ENCODE data around the gene RNF135. TPM values are rescaled to one million over a fixed set of nuclear protein-coding genes. Genes with fewer than 3 reads are reported as not detected.

RNF135 gene
- polyA plus RNA-seq, 1 donor (not counting 4 experiments of a cell fraction or from before 2014, with no cell fraction given), result 13.6 TPM

GRCh38 chr17:30957741-30958140 is 13.1 kb upstream of the RNF135 start:
- no peaks in the 10 kb centered on the region for H3K79me2 ChIP-seq (ENCODE audit: control insufficient read depth, insufficient read depth, low read length)
- dilution Hi-C loops (cut with MboI; ENCODE audit: extremely low pct_ligation_motif_present, low sequenced_read_pairs), result no loop called here
- H3K9ac ChIP-seq (ENCODE audit: control insufficient read depth, extremely low read depth, insufficient read depth, low read length), result no peak overlapping the region
- TF ChIP-seq CTCF (optimal IDR thresholded peaks at IDR 0.05 in 1 of 3, IDR thresholded peaks at IDR 0.05 in 1 of 3, conservative IDR thresholded peaks at IDR 0.05 in 1 of 3; ENCODE audit: extremely low read depth in 1 of 3, insufficient read depth in 2 of 3, low read length in 3 of 3) (no peak), EZH2 (IDR thresholded peaks at IDR 0.05; ENCODE audit: low read length) (no peak)
- no peak overlapping the region for H3K27ac ChIP-seq (ENCODE audit: control insufficient read depth, insufficient read depth, low read length)
- H3K4me3 ChIP-seq (ENCODE audit: control insufficient read depth in 2 of 3, extremely low read depth in 1 of 3, insufficient read depth in 2 of 3, low read depth in 1 of 3, low read length in 3 of 3), result no peak overlapping the region
- FAIRE-seq, result no peak
- no peak overlapping the region for H3K4me2 ChIP-seq (ENCODE audit: control insufficient read depth, extremely low read depth, insufficient read depth, low read depth, low read length)
- no peak overlapping the region for H2AFZ ChIP-seq (ENCODE audit: control insufficient read depth, low read length)
- no peaks in the 10 kb centered on the region for H3K9me3 ChIP-seq (ENCODE audit: control insufficient read depth, low read depth, low read length)
- H3K9me1 ChIP-seq (ENCODE audit: control insufficient read depth, extremely low read depth, insufficient read depth, low read length), result no peaks in the 10 kb centered on the region
- H4K20me1 ChIP-seq (ENCODE audit: control insufficient read depth, extremely low read depth, insufficient read depth, low read length), result no peaks in the 10 kb centered on the region
- peaks cover 3% of the 10 kb centered on the region for H3K27me3 ChIP-seq (ENCODE audit: control insufficient read depth, extremely low read depth, insufficient read depth, low read length)
- no peaks in the 10 kb centered on the region for H3K36me3 ChIP-seq (ENCODE audit: control insufficient read depth in 2 of 2, extremely low read depth in 1 of 2, insufficient read depth in 2 of 2, low read length in 2 of 2)
- H3K4me1 ChIP-seq (ENCODE audit: control insufficient read depth, extremely low read depth, insufficient read depth, low read length), result no peaks in the 10 kb centered on the region
- no peak for DNase-seq (ENCODE audit: low read depth, low spot score)

GRCh38 chr17:30958187-30958586 is 12.7 kb upstream of the RNF135 start:
- H4K20me1 ChIP-seq (ENCODE audit: control insufficient read depth, extremely low read depth, insufficient read depth, low read length), result no peaks in the 10 kb centered on the region
- H3K4me1 ChIP-seq (ENCODE audit: control insufficient read depth, extremely low read depth, insufficient read depth, low read length), result no peaks in the 10 kb centered on the region
- no peaks in the 10 kb centered on the region for H3K79me2 ChIP-seq (ENCODE audit: control insufficient read depth, insufficient read depth, low read length)
- H3K27ac ChIP-seq (ENCODE audit: control insufficient read depth, insufficient read depth, low read length), result no peak overlapping the region
- H3K9ac ChIP-seq (ENCODE audit: control insufficient read depth, extremely low read depth, insufficient read depth, low read length), result no peak overlapping the region
- H3K4me2 ChIP-seq (ENCODE audit: control insufficient read depth, extremely low read depth, insufficient read depth, low read depth, low read length), result no peak overlapping the region
- H3K4me3 ChIP-seq (ENCODE audit: control insufficient read depth in 2 of 3, extremely low read depth in 1 of 3, insufficient read depth in 2 of 3, low read depth in 1 of 3, low read length in 3 of 3), result no peak overlapping the region
- H3K36me3 ChIP-seq (ENCODE audit: control insufficient read depth in 2 of 2, extremely low read depth in 1 of 2, insufficient read depth in 2 of 2, low read length in 2 of 2), result no peaks in the 10 kb centered on the region
- H2AFZ ChIP-seq (ENCODE audit: control insufficient read depth, low read length), result no peak overlapping the region
- no peak for TF ChIP-seq CTCF (optimal IDR thresholded peaks at IDR 0.05 in 1 of 3, IDR thresholded peaks at IDR 0.05 in 1 of 3, conservative IDR thresholded peaks at IDR 0.05 in 1 of 3; ENCODE audit: extremely low read depth in 1 of 3, insufficient read depth in 2 of 3, low read length in 3 of 3)
- TF ChIP-seq EZH2 (IDR thresholded peaks at IDR 0.05; ENCODE audit: low read length), result no peak
- peaks cover 3% of the 10 kb centered on the region for H3K27me3 ChIP-seq (ENCODE audit: control insufficient read depth, extremely low read depth, insufficient read depth, low read length)
- dilution Hi-C loops (cut with MboI; ENCODE audit: extremely low pct_ligation_motif_present, low sequenced_read_pairs), result no loop called here
- H3K9me3 ChIP-seq (ENCODE audit: control insufficient read depth, low read depth, low read length), result no peaks in the 10 kb centered on the region
- H3K9me1 ChIP-seq (ENCODE audit: control insufficient read depth, extremely low read depth, insufficient read depth, low read length), result no peaks in the 10 kb centered on the region
- no peak for DNase-seq (ENCODE audit: low read depth, low spot score)
- no peak for FAIRE-seq
